ENCODE measurements around the gene MPST.

The MPST gene

DNA sequence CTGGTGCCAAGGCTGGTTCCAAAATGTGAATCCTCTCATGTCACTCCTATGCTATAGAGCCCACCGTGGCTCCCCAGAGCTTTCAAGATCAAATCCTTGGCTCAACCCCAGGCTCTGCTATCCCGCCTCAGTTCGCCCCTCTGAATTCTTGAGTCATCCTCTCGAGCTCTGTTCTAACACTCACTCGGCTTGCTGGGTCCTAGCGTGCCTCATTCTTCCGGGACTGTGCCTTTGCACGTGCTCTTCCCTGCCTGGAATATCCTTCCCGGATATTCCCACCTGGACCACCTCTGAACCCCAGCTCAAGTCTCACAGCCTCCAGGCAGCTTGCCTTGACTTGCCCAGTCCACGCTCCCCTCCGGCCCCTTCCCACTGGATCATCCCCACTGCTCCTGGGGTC lies 45.0 kb downstream of the MPST start:
- no peaks in the 10 kb centered on the region for H3K27me3 ChIP-seq (ENCODE audit: low read length)
- H3K9ac ChIP-seq (ENCODE audit: low read length), result no peak overlapping the region
- TF ChIP-seq EZH2phosphoT487 (conservative IDR thresholded peaks at IDR 0.05; ENCODE audit: low read length) (no peak), CTCF (IDR thresholded peaks at IDR 0.05; ENCODE audit: insufficient read depth, low read length, poor library complexity, severe bottlenecking) (no peak)
- no peaks in the 10 kb centered on the region for H3K9me2 ChIP-seq (replicated peaks; ENCODE audit: insufficient read depth, low read length)
- no peaks in the 10 kb centered on the region for H4K20me1 ChIP-seq (ENCODE audit: low read depth, low read length)
- H3K27ac ChIP-seq (ENCODE audit: low read depth, low read length), result no peak overlapping the region
- no peaks in the 10 kb centered on the region for H3K79me2 ChIP-seq (ENCODE audit: insufficient read depth, low read length)
- H3K4me3 ChIP-seq (ENCODE audit: insufficient read depth, low read length, poor library complexity, severe bottlenecking), result no peak overlapping the region
- H3K9me3 ChIP-seq (ENCODE audit: insufficient read depth, low read length), result no peaks in the 10 kb centered on the region
- H3F3A ChIP-seq (ENCODE audit: insufficient read depth), result no peaks in the 10 kb centered on the region
- no peaks in the 10 kb centered on the region for H3K36me3 ChIP-seq (ENCODE audit: low read length)
- no peak overlapping the region for H2AFZ ChIP-seq (ENCODE audit: low read depth, low read length, severe bottlenecking)
- no peak overlapping the region for H3K4me2 ChIP-seq (ENCODE audit: low read depth, low read length, poor library complexity, severe bottlenecking)

DNA sequence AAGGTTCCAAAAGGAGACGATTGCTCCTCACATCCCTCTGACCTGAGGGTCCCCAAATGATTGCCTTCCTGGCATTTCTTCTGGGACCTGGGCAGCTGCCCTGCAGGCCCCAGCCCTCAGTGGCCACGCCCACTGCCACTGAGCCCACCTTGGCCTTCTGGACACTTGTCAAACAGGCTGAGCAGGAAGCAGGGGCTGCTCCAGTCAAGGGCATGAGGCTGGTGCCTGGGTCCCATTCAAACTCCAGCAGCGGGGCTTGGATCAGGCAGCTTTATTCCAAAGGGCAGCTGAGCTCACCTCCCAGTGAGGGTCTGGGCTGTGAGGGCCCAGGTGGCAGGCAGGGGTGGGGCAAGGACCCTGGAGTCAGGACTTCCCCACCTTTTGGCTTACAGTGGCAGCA lies 45.6 kb downstream of the MPST start:
- Histone ChIP-seq H4K20me1 (ENCODE audit: low read depth, low read length) (no peaks in the 10 kb centered on the region), H2AFZ (ENCODE audit: low read depth, low read length, severe bottlenecking) (no peak overlapping the region), H3K4me3 (ENCODE audit: insufficient read depth, low read length, poor library complexity, severe bottlenecking) (no peak overlapping the region), H3K9me3 (ENCODE audit: insufficient read depth, low read length) (no peaks in the 10 kb centered on the region), H3K36me3 (ENCODE audit: low read length) (no peaks in the 10 kb centered on the region), H3K9ac (ENCODE audit: low read length) (no peak overlapping the region), H3F3A (ENCODE audit: insufficient read depth) (no peaks in the 10 kb centered on the region), H3K9me2 (replicated peaks; ENCODE audit: insufficient read depth, low read length) (no peaks in the 10 kb centered on the region), H3K4me2 (ENCODE audit: low read depth, low read length, poor library complexity, severe bottlenecking) (no peak overlapping the region), H3K27me3 (ENCODE audit: low read length) (no peaks in the 10 kb centered on the region), H3K79me2 (ENCODE audit: insufficient read depth, low read length) (no peaks in the 10 kb centered on the region), H3K27ac (ENCODE audit: low read depth, low read length) (no peak overlapping the region)
- TF ChIP-seq CTCF (IDR thresholded peaks at IDR 0.05; ENCODE audit: insufficient read depth, low read length, poor library complexity, severe bottlenecking) (no peak), EZH2phosphoT487 (conservative IDR thresholded peaks at IDR 0.05; ENCODE audit: low read length) (no peak)

- H2AFZ ChIP-seq (ENCODE audit: low read depth, low read length, severe bottlenecking), result no peak overlapping the region
- no peaks in the 10 kb centered on the region for H4K20me1 ChIP-seq (ENCODE audit: low read depth, low read length)
- H3K4me3 ChIP-seq (ENCODE audit: insufficient read depth, low read length, poor library complexity, severe bottlenecking), result no peak overlapping the region
- TF ChIP-seq CTCF (IDR thresholded peaks at IDR 0.05; ENCODE audit: insufficient read depth, low read length, poor library complexity, severe bottlenecking) (no peak), EZH2phosphoT487 (conservative IDR thresholded peaks at IDR 0.05; ENCODE audit: low read length) (no peak)
- H3K9me3 ChIP-seq (ENCODE audit: insufficient read depth, low read length), result no peaks in the 10 kb centered on the region
- no peaks in the 10 kb centered on the region for H3F3A ChIP-seq (ENCODE audit: insufficient read depth)
- H3K9me2 ChIP-seq (replicated peaks; ENCODE audit: insufficient read depth, low read length), result no peaks in the 10 kb centered on the region
- no peaks in the 10 kb centered on the region for H3K27me3 ChIP-seq (ENCODE audit: low read length)
- H3K27ac ChIP-seq (ENCODE audit: low read depth, low read length), result no peak overlapping the region
- H3K4me2 ChIP-seq (ENCODE audit: low read depth, low read length, poor library complexity, severe bottlenecking), result no peak overlapping the region
- H3K9ac ChIP-seq (ENCODE audit: low read length), result no peak overlapping the region
- no peaks in the 10 kb centered on the region for H3K79me2 ChIP-seq (ENCODE audit: insufficient read depth, low read length)
- H3K36me3 ChIP-seq (ENCODE audit: low read length), result no peaks in the 10 kb centered on the region
Measured at GRCh38 chr22:37065961-37066360, 46.4 kb downstream of the MPST start.

DNA sequence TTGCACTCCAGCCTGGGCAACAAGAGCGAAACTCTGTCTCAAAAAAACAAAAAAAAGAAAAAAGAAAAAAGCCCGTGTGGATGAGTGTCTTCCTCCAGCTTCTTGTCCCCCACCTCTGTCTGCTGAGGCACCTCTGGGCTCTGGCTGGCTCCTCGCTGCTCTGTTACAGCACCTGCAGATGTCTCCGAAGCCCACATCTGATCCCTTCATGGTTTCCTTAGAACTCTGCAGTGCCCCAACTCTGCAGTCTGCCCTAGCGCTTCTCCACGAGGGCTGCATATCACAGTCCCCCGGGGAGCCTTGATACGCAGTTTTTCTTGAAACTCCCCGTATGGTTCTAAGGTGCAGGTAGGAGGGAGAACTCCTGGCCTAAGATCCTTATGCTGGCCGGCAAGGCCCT lies 47.9 kb downstream of the MPST start:
- no peaks in the 10 kb centered on the region for H3K36me3 ChIP-seq (ENCODE audit: low read length)
- H3F3A ChIP-seq (ENCODE audit: insufficient read depth), result no peaks in the 10 kb centered on the region
- H3K27ac ChIP-seq (ENCODE audit: low read depth, low read length), result no peak overlapping the region
- no peaks in the 10 kb centered on the region for H3K79me2 ChIP-seq (ENCODE audit: insufficient read depth, low read length)
- no peaks in the 10 kb centered on the region for H3K9me2 ChIP-seq (replicated peaks; ENCODE audit: insufficient read depth, low read length)
- H3K4me3 ChIP-seq (ENCODE audit: insufficient read depth, low read length, poor library complexity, severe bottlenecking), result no peak overlapping the region
- no peak for TF ChIP-seq CTCF (IDR thresholded peaks at IDR 0.05; ENCODE audit: insufficient read depth, low read length, poor library complexity, severe bottlenecking)
- TF ChIP-seq EZH2phosphoT487 (conservative IDR thresholded peaks at IDR 0.05; ENCODE audit: low read length), result no peak
- H4K20me1 ChIP-seq (ENCODE audit: low read depth, low read length), result no peaks in the 10 kb centered on the region
- H2AFZ ChIP-seq (ENCODE audit: low read depth, low read length, severe bottlenecking), result no peak overlapping the region
- H3K9ac ChIP-seq (ENCODE audit: low read length), result no peak overlapping the region
- H3K27me3 ChIP-seq (ENCODE audit: low read length), result no peaks in the 10 kb centered on the region
- no peaks in the 10 kb centered on the region for H3K9me3 ChIP-seq (ENCODE audit: insufficient read depth, low read length)
- no peak overlapping the region for H3K4me2 ChIP-seq (ENCODE audit: low read depth, low read length, poor library complexity, severe bottlenecking)

Measured in SU-DHL-6 (cell line).